NCI-H146 treated with DMSO at 0.1 percent for 48 hours (cell line): Measurements from ENCODE around the gene CCDC149.
A peak's percentile ranks its signal among the peaks of the same experiment; 100 is the strongest.

Experiments used
- DNase-seq: peaks from one replicate; lab custom pipeline; 2025; ENCODE audit not compliant: unreplicated experiment; lab: John Stamatoyannopoulos, UW

The CCDC149 gene

GRCh38 chr4:24912252-24913118 is at the start of gene CCDC149:
CCDC149 (minus strand) TSS chr4:24913042; CDS start chr4:24912864, 178 bp downstream.
- peak; percentile 76 for DNase-seq

DNA sequence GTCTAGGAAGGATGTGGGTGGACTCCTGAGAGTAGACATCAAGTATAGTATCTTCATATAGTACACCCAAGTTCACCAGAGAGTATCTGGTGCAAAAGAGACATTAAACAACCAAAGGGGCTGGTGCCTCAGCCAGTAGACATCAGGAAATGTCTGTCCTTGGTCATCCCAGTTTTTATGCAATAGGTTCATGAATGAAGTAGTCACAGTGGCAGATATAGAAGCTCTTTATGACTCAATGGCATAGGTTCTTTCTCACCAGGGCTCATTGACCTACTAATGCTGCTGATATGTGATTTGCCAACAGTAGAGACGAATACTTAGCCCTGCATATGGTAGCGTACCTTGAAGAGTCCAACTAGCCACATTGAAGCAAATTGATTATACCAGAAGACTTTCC is 45.0 kb upstream of the CCDC149 start:
- no peak for DNase-seq

GRCh38 chr4:24956763-24957162 is 43.9 kb upstream of the CCDC149 start:
- no peak for DNase-seq

DNA sequence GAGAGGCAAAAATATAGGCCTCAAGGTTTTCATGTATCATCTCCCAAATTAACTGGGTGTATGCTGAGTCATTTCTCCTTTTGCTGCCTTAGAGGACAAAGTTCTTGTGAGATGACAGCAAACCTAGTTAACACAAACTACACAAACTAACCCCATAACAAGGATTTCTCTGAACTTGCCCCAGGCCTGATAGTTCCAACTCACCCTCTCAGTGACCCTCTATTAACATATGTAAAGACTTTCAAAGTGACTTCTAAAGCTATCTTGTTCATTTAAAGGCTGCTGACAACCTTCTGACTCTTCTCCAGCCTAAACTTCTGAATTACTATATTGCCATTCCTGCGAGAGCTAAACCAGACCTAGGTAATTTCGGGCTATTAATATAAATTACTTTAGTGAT is 43.2 kb upstream of the CCDC149 start:
- no peak for DNase-seq

GRCh38 chr4:24952667-24953066 is 39.8 kb upstream of the CCDC149 start:
- no peak for DNase-seq

- DNase-seq: no peak
Observed at GRCh38 chr4:24949970-24950369, 37.1 kb upstream of the CCDC149 start.

DNA sequence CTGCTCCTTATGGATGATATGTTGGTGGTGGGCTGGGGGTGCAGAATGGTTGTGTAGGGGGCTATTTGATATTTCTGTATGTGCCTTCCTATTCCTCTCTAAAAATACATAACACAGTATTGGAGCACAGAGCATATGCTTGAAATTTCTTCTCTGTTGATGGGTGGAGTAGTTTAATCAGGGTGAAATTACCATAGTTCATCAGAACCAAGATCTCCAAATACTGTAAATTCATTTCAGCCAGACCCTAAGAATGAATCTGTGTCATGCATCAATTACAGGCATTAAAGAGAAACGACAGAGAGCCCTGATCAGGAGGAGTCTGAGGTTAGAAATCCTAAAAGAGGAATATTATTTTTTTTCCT is 25.1 kb upstream of the CCDC149 start:
- DNase-seq: no peak

- no peak for DNase-seq
Observed at GRCh38 chr4:24937176-24937916, 24.5 kb upstream of the CCDC149 start.

DNA sequence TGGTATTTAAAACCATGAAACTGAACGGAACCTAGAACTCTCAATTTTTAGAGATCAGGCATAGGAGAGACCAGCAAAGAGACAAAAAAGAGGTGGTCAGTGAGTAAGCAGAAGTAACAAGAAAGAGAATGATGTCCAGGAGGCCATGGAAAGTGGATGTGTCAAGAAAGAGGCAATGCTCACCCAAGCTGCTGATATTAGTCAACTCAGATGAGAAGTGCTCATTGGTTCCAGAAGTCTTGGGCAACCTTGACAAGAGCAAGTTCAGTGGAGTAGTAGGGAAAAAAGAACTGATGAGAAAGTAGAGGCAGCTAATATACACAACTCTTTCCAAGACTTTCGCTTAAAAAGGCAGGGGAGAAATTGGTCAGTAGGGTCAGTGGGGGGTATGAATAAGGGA is 23.0 kb upstream of the CCDC149 start:
- DNase-seq: no peak

GRCh38 chr4:24934311-24934710 is 21.5 kb upstream of the CCDC149 start:
- DNase-seq: no peak

DNA sequence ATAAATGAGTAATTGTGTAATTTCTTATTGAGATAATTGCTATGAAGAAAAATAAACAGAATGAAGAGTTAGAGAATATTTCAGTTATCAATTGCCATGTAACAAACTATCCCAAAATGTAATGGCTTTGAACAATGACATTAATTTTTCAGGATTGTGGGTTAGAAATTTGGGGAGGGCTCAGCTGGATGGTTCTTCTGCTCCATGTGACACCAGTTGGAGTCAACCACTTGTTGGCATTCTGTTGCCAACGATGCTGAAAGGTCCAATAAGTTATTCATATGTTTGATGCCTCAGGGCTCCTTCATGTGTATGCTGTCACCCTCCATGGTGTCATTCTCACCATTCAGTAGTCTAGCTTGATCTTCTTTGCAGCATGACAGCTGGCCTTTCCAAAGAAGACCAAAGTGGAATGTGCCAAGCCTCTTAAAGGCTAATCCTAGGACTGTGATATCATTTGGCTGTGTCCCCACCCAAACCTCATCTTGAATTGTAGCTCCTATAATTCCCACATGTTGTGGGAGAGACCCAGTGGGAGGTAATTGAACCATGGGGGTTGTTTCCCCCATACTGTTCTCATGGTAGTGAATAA is 20.9 kb upstream of the CCDC149 start:
- DNase-seq: no peak

DNA sequence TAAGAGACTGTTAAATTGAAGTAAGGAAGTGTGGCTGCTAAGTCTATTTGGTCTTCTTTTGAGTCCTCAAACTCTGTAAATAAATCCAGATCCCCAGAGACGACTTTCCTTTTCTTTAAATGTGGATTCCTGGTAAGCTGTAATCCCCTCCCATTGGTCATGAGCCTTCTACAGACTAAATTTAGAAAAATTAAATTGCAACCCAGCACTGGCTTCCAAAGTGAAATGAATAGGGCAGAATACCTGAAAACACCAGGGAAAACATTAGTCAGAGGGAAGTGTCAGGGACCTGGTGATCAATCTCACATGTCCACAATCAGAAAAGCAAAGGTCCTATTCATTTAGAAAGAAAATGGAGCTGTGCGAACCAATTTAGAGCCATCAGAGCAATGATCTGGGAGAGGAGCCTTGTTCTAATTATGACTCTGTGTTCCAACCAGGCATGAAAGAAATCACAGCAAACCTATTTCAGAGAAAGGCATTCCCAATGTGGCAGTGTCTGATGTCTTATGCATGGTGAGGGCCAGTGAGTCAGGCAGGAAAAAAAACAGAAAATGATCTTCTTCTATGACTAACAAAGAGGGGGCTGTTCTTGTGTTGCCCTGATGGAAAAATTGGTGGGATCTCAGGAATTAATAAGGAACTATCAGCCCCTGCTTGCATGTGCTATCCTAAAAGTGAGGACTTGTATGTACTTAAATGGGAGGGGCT is 19.8 kb upstream of the CCDC149 start:
- no peak for DNase-seq

DNA sequence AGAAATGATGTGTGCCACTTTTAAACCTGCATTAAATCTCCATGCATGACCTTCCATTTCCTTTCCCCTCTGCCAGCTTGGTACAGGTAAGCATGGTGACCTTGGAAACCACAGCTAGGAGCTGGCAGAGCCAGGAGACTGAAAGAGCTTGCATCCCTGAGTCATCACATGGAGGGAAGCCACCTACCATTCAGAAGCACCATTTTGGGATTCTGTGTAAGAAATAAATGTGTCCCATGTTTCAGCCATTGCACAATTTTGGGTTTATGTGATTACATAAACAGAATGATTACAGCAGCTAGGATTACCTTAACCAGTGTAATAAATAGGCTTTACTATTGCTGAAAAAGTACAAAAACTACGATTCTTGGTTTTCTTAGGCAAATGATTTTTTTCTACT is 17.3 kb upstream of the CCDC149 start:
- DNase-seq: no peak

DNA sequence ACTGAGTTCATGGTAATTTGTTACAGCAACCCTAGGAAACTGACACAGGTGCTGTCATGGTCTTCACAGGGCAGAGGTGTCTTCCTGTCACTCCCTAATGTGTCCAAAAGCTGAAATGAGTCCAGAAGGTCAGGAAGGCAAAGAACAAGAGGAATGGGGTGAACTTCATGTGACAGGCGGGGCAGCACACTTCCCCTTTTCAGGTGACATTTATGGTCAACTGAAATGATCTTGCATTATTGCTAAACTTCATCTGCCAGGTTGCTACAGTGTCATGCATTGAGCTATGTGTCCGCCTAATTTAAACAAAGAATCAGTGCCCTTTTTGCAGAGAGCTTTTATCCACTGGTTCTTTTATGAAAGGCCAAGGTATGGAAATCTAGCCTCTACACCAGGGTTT is 15.9 kb upstream of the CCDC149 start:
- DNase-seq: no peak

GRCh38 chr4:24927049-24927448 is 14.2 kb upstream of the CCDC149 start:
- no peak for DNase-seq

- no peak for DNase-seq
Observed at GRCh38 chr4:24924309-24924781, 11.5 kb upstream of the CCDC149 start.

GRCh38 chr4:24923550-24923949 is 10.7 kb upstream of the CCDC149 start:
- DNase-seq: no peak

GRCh38 chr4:24923002-24923401 is 10.2 kb upstream of the CCDC149 start:
- DNase-seq: no peak

DNA sequence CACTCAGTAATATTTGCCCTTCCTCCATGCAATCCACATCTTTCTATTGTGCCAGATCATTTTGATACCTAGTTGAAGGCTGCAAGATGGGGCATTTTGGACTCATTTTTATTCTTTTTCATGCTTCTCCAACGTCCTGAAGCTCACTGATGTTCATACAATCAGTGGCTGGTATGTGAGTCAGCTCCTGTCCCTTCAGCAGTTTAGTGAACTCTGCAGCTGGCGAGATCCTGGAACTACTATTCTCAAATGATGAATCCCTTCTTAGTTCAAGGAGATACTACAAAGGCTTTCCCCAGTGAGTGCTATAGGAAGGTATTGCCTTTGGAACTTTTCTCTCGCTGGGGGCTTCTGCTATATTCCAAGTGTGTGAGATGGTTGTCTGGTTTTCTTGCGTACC is 9.6 kb upstream of the CCDC149 start:
- DNase-seq: no peak

DNA sequence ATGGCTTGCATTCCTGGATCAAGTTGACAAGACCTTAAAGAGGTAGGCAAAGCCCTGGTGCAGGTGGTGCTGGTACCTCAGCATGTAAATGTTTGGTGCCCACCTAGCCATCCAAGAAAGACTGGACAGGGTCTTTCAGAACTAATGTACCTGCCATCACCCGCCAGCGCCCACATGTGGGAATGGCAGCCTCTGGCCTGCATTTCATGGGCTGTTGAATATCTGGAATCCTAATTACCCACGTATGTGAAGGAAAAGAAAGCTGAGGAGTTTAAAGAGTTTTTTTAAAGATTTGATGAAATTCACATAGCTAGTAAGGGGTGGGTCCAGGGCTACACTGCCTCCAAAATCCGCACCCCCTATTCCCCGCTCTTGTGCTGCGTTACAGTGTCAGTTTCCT is 8.6 kb upstream of the CCDC149 start:
- no peak for DNase-seq

DNA sequence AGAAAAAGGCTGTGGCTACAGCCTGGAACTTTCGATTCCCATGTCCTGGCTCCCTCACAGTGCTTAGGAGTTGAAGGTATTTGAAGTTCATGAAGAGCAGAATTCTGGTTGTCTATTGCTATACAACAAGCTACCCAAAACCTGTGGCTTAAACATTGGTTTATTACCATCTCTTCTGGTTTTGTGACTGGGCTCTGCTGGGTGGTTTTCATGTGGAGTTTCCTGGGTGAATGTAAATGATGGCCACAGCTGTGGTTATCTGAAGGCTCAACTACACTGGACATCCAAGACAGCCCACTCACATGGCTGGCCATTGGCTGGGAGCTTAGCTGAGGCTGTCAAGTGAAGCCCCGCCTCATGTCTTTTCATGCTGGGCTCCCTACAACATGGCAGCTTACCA is 7.2 kb upstream of the CCDC149 start:
- DNase-seq: no peak
